WERI-Rb-1 (cell line): ENCODE results near the gene TNKS2.

Experiments used
- DNase-seq: peaks from one replicate; pipeline ENCODE4 v3.0.0-alpha.2; 2020
- H3K27ac ChIP-seq: fragments of 250-450 bp; sonication (Bioruptor Pico); 2 replicates; pipeline ENCODE4 v1.5.1; 2020; ENCODE audit warnings: mild to moderate bottlenecking, moderate library complexity
- H3K27me3 ChIP-seq: fragments of 250-450 bp; sonication (Bioruptor Pico); 2 replicates; pipeline ENCODE4 v1.5.1; 2021; ENCODE audit warnings: mild to moderate bottlenecking, low read depth, moderate library complexity; ENCODE audit not compliant: insufficient read depth, severe bottlenecking
- H3K36me3 ChIP-seq: fragments of 250-450 bp; sonication (Bioruptor Pico); 2 replicates; pipeline ENCODE4 v1.5.1; 2020; ENCODE audit warnings: mild to moderate bottlenecking, moderate library complexity
- H3K4me3 ChIP-seq: 2 replicates; pipeline ENCODE4 v1.5.1; 2011; ENCODE audit warnings: low read depth, mild to moderate bottlenecking, control low read depth, low read length
- H3K9me3 ChIP-seq: fragments of 250-450 bp; sonication (Bioruptor Pico); 2 replicates; pipeline ENCODE4 v1.5.1; 2021; ENCODE audit warnings: mild to moderate bottlenecking, moderate library complexity; ENCODE audit not compliant: severe bottlenecking
- CTCF ChIP-seq: IDR thresholded peaks from 2 replicates; pipeline ENCODE4 v1.5.1; 2011; ENCODE audit warnings: low read depth, mild to moderate bottlenecking, control low read depth, inconsistent platforms, low read length

Gene TNKS2

GRCh38 chr10:91897421-91897820 is 99.2 kb downstream of the TNKS2 start:
- Histone ChIP-seq H3K27me3 (no peaks in the 10 kb centered on the region), H3K36me3 (no peaks in the 10 kb centered on the region), H3K9me3 (peaks cover 4% of the 10 kb centered on the region), H3K4me3 (no peak overlapping the region), H3K27ac (no peak overlapping the region)
- no peak for TF ChIP-seq CTCF
- no peak for DNase-seq

- TF ChIP-seq CTCF, result no peak
- no peak for DNase-seq
- Histone ChIP-seq H3K27me3 (no peaks in the 10 kb centered on the region), H3K36me3 (peaks cover 6% of the 10 kb centered on the region; the same call in 1 of the 2 replicates), H3K4me3 (no peak overlapping the region), H3K9me3 (no peaks in the 10 kb centered on the region), H3K27ac (no peak overlapping the region)
These were observed 103.8 kb downstream of the TNKS2 start for GRCh38 chr10:91901784-91902677.

GRCh38 chr10:91907033-91907594 is 108.9 kb downstream of the TNKS2 start:
- no peak for DNase-seq
- Histone ChIP-seq H3K27me3 (no peaks in the 10 kb centered on the region), H3K36me3 (peaks cover 6% of the 10 kb centered on the region; the same call in 1 of the 2 replicates), H3K27ac (no peak overlapping the region), H3K4me3 (no peak overlapping the region), H3K9me3 (no peaks in the 10 kb centered on the region)
- TF ChIP-seq CTCF, result no peak

GRCh38 chr10:91907914-91908336 is 109.7 kb downstream of the TNKS2 start:
- Histone ChIP-seq H3K27me3 (no peaks in the 10 kb centered on the region), H3K9me3 (no peaks in the 10 kb centered on the region), H3K27ac (peak overlapping the region; percentile 58), H3K36me3 (peaks cover 6% of the 10 kb centered on the region; the same call in 1 of the 2 replicates), H3K4me3 (peak overlapping the region; percentile 84)
- no peak for TF ChIP-seq CTCF
- DNase-seq, result peak; percentile 30

GRCh38 chr10:91908337-91909116 is 110.3 kb downstream of the TNKS2 start:
- TF ChIP-seq CTCF, result peak; percentile 83
- H3K36me3 ChIP-seq, result peaks cover 6% of the 10 kb centered on the region; the same call in 1 of the 2 replicates
- H3K27ac ChIP-seq, result peak overlapping the region; percentile 58
- no peaks in the 10 kb centered on the region for H3K9me3 ChIP-seq
- H3K27me3 ChIP-seq, result no peaks in the 10 kb centered on the region
- peak; percentile 93 for DNase-seq
- H3K4me3 ChIP-seq, result peak overlapping the region; percentile 84
